Measurements from ENCODE around the gene OR2L2.
"Not testable (repeated sequence)": the region's sequence is repeated elsewhere in the genome, so short reads cannot be mapped to it uniquely, and the experiment has no call there.

The OR2L2 gene

DNA sequence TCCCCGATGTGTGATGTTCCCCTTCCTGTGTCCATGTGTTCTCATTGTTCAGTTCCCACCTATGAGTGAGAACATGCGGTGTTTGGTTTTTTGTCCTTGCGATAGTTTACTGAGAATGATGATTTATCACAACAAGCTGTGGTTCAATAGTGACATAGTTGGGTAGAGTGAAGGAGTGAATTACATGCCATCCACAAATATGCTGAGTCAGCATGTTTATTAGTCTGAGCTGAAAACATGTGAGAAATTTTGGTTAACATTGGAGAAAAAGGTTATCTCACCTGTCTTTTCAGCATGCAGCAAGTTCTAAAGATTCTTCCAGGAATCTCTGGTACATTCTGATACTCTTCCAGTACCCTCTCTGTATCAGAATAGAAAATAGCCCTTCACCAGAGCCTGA, 35.7 kb downstream of the OR2L2 start:
- H3K4me3 ChIP-seq (ENCODE audit: low read depth, low read length): no peak overlapping the region
- DNase-seq (ENCODE audit: low read depth): no peak
- TF ChIP-seq, protein P1, sequence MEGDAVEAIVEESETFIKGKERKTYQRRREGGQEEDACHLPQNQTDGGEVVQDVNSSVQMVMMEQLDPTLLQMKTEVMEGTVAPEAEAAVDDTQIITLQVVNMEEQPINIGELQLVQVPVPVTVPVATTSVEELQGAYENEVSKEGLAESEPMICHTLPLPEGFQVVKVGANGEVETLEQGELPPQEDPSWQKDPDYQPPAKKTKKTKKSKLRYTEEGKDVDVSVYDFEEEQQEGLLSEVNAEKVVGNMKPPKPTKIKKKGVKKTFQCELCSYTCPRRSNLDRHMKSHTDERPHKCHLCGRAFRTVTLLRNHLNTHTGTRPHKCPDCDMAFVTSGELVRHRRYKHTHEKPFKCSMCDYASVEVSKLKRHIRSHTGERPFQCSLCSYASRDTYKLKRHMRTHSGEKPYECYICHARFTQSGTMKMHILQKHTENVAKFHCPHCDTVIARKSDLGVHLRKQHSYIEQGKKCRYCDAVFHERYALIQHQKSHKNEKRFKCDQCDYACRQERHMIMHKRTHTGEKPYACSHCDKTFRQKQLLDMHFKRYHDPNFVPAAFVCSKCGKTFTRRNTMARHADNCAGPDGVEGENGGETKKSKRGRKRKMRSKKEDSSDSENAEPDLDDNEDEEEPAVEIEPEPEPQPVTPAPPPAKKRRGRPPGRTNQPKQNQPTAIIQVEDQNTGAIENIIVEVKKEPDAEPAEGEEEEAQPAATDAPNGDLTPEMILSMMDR (IDR thresholded peaks at IDR 0.05; ENCODE audit: low read depth, low read length, missing control alignments): no peak

DNA sequence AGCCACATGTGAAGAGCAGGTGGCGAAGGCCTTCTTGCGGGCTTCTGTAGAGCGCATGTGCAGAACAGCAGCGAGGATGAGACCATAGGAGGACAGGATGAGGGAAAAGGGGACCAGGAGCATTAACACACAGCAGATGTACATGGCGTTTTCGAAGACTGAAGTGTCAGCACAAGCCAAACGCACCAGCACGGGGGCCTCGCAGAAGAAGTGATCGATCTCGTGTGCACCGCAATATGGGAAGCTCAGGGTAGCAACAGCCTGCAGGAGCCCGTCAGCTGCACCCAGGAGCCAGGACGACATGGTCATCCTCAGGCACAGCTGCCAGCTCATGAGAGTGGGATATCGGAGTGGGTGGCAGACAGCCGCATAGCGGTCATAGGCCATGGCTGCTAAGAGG, 54.0 kb downstream of the OR2L2 start:
- DNase-seq (ENCODE audit: low read depth): not testable (repeated sequence)

More for the DNA sequence above, 54.0 kb downstream of the OR2L2 start:
- H3K4me3 ChIP-seq (ENCODE audit: low read depth, low read length): not testable (repeated sequence)
